Neural crest cell (in vitro differentiated cells): ENCODE data around the gene KLHL8. TPM values are rescaled to one million over a fixed set of nuclear protein-coding genes. Genes with fewer than 3 reads are reported as not detected.

ENCODE experiments used
- DNase-seq: peaks from one replicate; pipeline ENCODE4 v3.0.0; 2021; ENCODE audit warnings: low read depth, mixed read lengths, low spot score
- H3K27ac Mint-ChIP-seq: one replicate; pipeline ENCODE4 v1.8.0; 2021; ENCODE audit warnings: mild to moderate bottlenecking, mixed read lengths; ENCODE audit not compliant: unreplicated experiment
- H3K27me3 Mint-ChIP-seq: 2 replicates; pipeline ENCODE4 v1.8.0; 2021; ENCODE audit warnings: low read depth, mild to moderate bottlenecking, mixed read lengths
- H3K36me3 Mint-ChIP-seq: 2 replicates; pipeline ENCODE4 v1.8.0; 2021; ENCODE audit warnings: low read depth, mild to moderate bottlenecking, mixed read lengths
- H3K4me1 Mint-ChIP-seq: 2 replicates; pipeline ENCODE4 v1.8.0; 2021; ENCODE audit warnings: mixed read lengths
- H3K4me3 Mint-ChIP-seq: one replicate; pipeline ENCODE4 v1.8.0; 2021; ENCODE audit warnings: mild to moderate bottlenecking, mixed read lengths
- H3K9me3 Mint-ChIP-seq: 2 replicates; pipeline ENCODE4 v1.8.0; 2021; ENCODE audit warnings: mixed read lengths
- CTCF ChIP-seq: fragments of 200-600 bp; sonication (generic); conservative IDR thresholded peaks from 2 replicates; pipeline ENCODE4 v1.5.0; 2021; ENCODE audit warnings: antibody characterized with exemption, mild to moderate bottlenecking
- total RNA-seq: library from RNA; stranded (reverse); gene quantifications from 2 replicates; pipeline ENCODE4 v1.2.1, GENCODE V29; 2021

KLHL8 gene
- total RNA-seq, 1 donor from 2014 or later, result 18.6 TPM

GRCh38 chr4:87117732-87118075 is 102.7 kb downstream of the KLHL8 start:
- H3K36me3 Mint-ChIP-seq, result peaks cover 11% of the 10 kb centered on the region
- no peak overlapping the region for H3K27ac Mint-ChIP-seq
- H3K9me3 Mint-ChIP-seq, result no peaks in the 10 kb centered on the region
- DNase-seq, result no peak
- H3K4me3 Mint-ChIP-seq, result no peak overlapping the region
- no peak for TF ChIP-seq CTCF
- no peaks in the 10 kb centered on the region for H3K27me3 Mint-ChIP-seq
- H3K4me1 Mint-ChIP-seq, result peaks cover 15% of the 10 kb centered on the region

DNA sequence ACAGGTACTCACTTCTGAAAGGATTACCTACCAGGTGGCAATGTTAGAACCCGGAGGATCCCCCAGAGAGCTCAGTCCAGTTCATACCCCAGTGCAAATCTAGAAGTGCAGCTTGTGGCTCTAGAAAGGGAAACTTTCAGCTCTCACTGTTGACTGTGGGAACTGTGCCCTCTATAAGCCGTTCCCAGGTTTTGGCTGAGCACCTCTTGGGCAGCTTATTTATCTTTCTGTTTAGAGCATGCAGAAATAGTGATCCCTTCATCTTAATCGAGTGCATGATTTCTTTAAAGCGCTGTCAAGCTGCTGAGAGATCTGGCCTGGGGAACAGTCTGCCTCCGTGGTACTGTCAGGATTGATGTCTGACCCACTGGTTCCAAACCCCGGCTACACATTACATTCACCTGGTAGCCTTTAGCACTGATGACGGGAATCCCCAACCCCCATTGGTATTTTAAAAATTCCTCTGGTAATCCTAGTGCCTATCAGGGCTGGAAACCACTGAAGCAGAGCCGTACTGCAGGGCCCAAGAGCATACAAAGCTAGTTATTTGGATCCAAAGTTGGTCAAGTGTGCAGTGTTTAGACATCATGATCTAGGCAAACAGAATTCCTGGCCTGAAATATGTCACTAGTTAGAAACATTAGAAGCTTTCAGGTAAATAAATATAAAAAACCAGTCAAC is 103.2 kb downstream of the KLHL8 start:
- Mint-ChIP-seq H3K36me3 (peaks cover 11% of the 10 kb centered on the region), H3K4me3 (no peak overlapping the region), H3K4me1 (peaks cover 15% of the 10 kb centered on the region), H3K27ac (no peak overlapping the region), H3K9me3 (no peaks in the 10 kb centered on the region), H3K27me3 (no peaks in the 10 kb centered on the region)
- no peak for TF ChIP-seq CTCF
- DNase-seq, result no peak

GRCh38 chr4:87116231-87116630 is 104.2 kb downstream of the KLHL8 start:
- H3K9me3 Mint-ChIP-seq, result no peaks in the 10 kb centered on the region
- H3K27ac Mint-ChIP-seq, result no peak overlapping the region
- H3K4me1 Mint-ChIP-seq, result peaks cover 15% of the 10 kb centered on the region
- H3K36me3 Mint-ChIP-seq, result peaks cover 11% of the 10 kb centered on the region
- no peaks in the 10 kb centered on the region for H3K27me3 Mint-ChIP-seq
- no peak for DNase-seq
- no peak for TF ChIP-seq CTCF
- no peak overlapping the region for H3K4me3 Mint-ChIP-seq

GRCh38 chr4:87114245-87115062 is 106.0 kb downstream of the KLHL8 start:
- Mint-ChIP-seq H3K36me3 (peaks cover 4% of the 10 kb centered on the region), H3K27me3 (no peaks in the 10 kb centered on the region), H3K27ac (peak overlapping the region; percentile 12), H3K4me3 (no peak overlapping the region), H3K4me1 (peaks cover under 1% of the 10 kb centered on the region), H3K9me3 (no peaks in the 10 kb centered on the region)
- DNase-seq, result no peak
- TF ChIP-seq CTCF, result no peak

- Mint-ChIP-seq H3K27ac (no peak overlapping the region), H3K9me3 (no peaks in the 10 kb centered on the region), H3K36me3 (peaks cover 3% of the 10 kb centered on the region), H3K27me3 (no peaks in the 10 kb centered on the region), H3K4me3 (no peak overlapping the region), H3K4me1 (peaks cover 7% of the 10 kb centered on the region)
- DNase-seq, result no peak
- TF ChIP-seq CTCF, result no peak
Measured at GRCh38 chr4:87112063-87112462, 108.4 kb downstream of the KLHL8 start.

Other genes starting within 250 kb of the KLHL8 start
- not detected in 2 replicates for gene HSD17B13, start 102.3 kb upstream of the KLHL8 start, total RNA-seq
- gene HSD17B11, start 170.6 kb upstream of the KLHL8 start, total RNA-seq, result 18.4 and 22.6 TPM in 2 replicates
- gene NUDT9, start 202.0 kb upstream of the KLHL8 start, total RNA-seq, result 22.6 and 25.4 TPM in 2 replicates